Duodenal mucosa (tissue), 2 donors: ENCODE measurements around the gene TGFBR2.

Experiments used
- H3K27ac ChIP-seq: one replicate; pipeline ENCODE4 v1.7.0; 2013; ENCODE audit warnings: low read depth, low read length
- H3K27me3 ChIP-seq, 2 donors: one replicate each; pipeline ENCODE4 v1.7.0; 2013; ENCODE audit warnings: low read length in 2 of 2, control low read depth in 1 of 2; ENCODE audit not compliant: insufficient read depth in 2 of 2, control insufficient read depth in 1 of 2
- H3K36me3 ChIP-seq, 2 donors: one replicate each; pipeline ENCODE4 v1.7.0; 2013; ENCODE audit warnings: low read length in 2 of 2, control low read depth in 1 of 2; ENCODE audit not compliant: insufficient read depth in 2 of 2, control insufficient read depth in 1 of 2
- H3K4me1 ChIP-seq, 2 donors: one replicate each; pipeline ENCODE4 v1.7.0; 2013; ENCODE audit warnings: low read length in 2 of 2, control low read depth in 1 of 2; ENCODE audit not compliant: insufficient read depth in 2 of 2, control insufficient read depth in 1 of 2
- H3K4me3 ChIP-seq, 2 donors: one replicate each; pipeline ENCODE4 v1.7.0; 2013; ENCODE audit warnings: low read length in 2 of 2, low read depth in 1 of 2
- H3K9ac ChIP-seq, 2 donors: one replicate each; pipeline ENCODE4 v1.7.0; 2013; ENCODE audit warnings: low read length in 2 of 2, low read depth in 1 of 2
- H3K9me3 ChIP-seq, 2 donors: one replicate each; pipeline ENCODE4 v1.7.0; 2013; ENCODE audit warnings: low read length in 2 of 2, control low read depth in 1 of 2; ENCODE audit not compliant: control insufficient read depth in 1 of 2

The TGFBR2 gene

DNA sequence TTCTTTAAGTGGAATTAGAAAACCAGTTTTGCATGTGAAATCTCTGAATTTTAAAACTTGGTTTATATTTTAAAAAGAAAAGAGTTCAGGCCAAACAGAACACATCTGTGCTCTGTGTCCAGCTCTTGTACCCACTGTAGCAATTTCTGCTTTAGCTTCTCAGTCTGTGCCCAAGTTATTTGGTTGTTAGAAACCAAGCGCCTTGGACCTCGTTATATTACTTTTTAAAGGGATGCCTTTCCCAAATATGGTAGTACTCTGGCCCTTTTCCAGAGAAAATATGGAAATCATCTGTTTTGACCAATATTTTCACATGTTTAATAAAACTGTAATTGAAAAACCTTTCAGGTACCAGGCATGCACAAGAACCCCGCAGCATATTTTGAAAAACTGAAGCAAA lies 27.3 kb downstream of the TGFBR2 start:
- no peak overlapping the region for H3K9ac ChIP-seq
- no peaks in the 10 kb centered on the region for H3K27me3 ChIP-seq
- H3K4me1 ChIP-seq = peaks cover 32 to 77% of the 10 kb centered on the region in 2 donors
- H3K4me3 ChIP-seq = no peak overlapping the region
- H3K9me3 ChIP-seq = no peaks in the 10 kb centered on the region
- H3K36me3 ChIP-seq = no peaks in the 10 kb centered on the region
- H3K27ac ChIP-seq = no peak overlapping the region

DNA sequence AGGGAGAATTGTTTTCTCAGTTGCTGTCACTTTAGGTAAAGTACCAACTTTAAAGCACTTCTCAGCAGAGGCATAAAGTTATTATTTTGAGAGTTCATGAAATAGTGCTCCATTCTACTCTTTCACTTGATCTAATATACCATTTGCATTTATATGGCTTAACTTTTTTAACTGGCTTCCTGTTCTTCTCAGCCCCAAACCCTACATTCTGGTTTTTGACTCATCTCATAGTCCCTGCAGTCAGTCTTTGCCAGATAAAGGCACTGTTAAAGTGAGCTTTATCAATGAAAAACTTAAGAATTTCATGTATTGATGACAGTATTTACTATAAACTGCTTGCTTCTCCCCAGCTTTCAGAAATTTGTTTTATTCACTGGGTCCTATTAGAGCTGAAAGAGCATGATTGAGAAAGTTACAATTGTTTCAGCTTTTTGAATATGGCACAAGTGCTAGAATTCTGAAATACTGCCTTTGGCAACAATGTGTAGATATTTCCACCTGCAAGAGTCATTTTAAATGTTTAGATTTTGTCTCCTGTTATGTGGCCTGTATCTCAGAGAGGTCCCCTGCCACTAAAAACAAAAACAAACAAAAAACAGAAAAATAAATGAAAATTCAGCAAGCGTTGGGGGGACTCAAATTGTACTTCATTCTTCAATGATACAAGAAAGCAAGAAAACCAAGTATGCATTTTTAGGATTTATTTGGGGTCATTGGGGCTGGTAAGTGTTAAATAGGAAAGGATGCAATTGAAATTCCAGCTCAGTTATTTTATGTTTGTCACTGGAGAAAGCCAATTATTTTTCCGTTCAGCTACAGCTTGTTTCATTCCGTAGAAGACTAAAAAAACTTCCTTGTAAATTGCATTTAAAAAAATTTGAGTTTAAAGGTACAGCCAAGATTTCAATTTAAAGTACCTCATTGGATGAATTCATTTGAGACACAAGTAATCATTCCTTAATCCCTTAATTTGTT lies 28.6 kb downstream of the TGFBR2 start:
- Histone ChIP-seq H3K9me3 (no peaks in the 10 kb centered on the region), H3K27me3 (no peaks in the 10 kb centered on the region), H3K9ac (no peak overlapping the region), H3K4me1 (peaks cover 19 to 76% of the 10 kb centered on the region in 2 donors), H3K36me3 (no peaks in the 10 kb centered on the region), H3K27ac (no peak overlapping the region), H3K4me3 (no peak overlapping the region)

GRCh38 chr3:30637310-30638219 lies 31.2 kb downstream of the TGFBR2 start:
- Histone ChIP-seq H3K9me3 (no peaks in the 10 kb centered on the region), H3K36me3 (no peaks in the 10 kb centered on the region), H3K4me1 (peaks cover 18 to 61% of the 10 kb centered on the region in 2 donors), H3K4me3 (no peak overlapping the region), H3K27ac (no peak overlapping the region), H3K9ac (no peak overlapping the region), H3K27me3 (no peaks in the 10 kb centered on the region)

DNA sequence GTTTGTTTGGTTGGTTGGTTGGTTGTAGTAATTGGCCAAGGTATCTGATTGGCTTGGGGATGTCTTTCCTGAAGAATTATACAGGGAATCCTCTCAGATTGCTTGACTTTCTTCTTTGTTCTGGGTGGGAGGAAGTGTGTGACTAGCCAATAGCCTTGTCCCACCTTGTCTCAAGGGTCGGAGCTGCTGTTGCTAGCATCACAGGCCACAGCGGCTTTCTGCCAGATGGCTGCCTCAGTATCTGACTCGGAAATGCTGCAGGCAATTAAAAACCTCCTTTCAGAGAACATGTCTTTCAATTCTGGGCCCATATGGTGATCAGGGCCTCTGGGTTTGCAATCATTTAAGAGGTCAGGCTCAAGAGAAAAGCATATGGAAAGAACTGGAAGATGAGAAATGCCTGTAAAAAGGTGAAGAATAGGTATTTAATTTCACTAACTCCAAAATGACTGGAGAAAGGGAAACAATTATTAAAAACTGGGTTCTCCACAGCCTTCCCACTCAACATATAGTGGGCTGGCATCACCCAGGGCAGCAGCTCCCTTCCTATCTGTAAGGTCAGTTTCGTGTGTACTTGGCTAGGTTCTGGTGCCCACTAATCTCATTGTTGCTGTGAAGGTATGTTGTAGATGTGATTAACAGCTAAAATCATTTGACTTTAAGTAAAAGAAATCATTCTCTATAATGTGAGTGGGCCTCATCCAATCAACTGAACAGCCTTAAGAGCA lies 32.4 kb downstream of the TGFBR2 start:
- Histone ChIP-seq H3K27me3 (no peaks in the 10 kb centered on the region), H3K27ac (no peak overlapping the region), H3K4me3 (no peak overlapping the region), H3K36me3 (no peaks in the 10 kb centered on the region), H3K9ac (no peak overlapping the region), H3K4me1 (peaks cover 28 to 65% of the 10 kb centered on the region in 2 donors), H3K9me3 (no peaks in the 10 kb centered on the region)

- peaks cover 29 to 67% of the 10 kb centered on the region in 2 donors for H3K4me1 ChIP-seq
These were observed 33.5 kb downstream of the TGFBR2 start for GRCh38 chr3:30639937-30640336.

DNA sequence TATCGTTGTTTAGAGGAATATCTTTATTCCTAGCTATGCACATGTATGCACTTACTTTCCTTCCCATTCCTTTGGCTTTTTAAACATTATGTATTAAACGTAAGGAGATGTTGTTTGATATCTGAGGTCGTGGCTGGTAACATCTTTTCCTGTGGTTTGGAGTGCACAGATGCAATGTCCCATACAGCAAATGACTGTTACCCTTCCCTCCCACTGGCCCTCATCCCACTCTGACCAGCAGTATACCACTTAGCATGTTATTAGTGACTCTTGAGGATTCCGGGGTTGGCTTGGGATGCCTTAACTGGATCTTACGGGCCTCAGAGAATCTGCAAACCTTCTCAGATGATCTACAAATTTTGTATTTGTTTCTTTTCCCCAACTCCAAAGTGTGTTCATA lies 34.5 kb downstream of the TGFBR2 start:
- Histone ChIP-seq H3K36me3 (peaks cover under 1 to 11% of the 10 kb centered on the region in 2 donors), H3K27me3 (no peaks in the 10 kb centered on the region), H3K4me3 (no peak overlapping the region), H3K9ac (no peak overlapping the region), H3K4me1 (peaks cover 27 to 60% of the 10 kb centered on the region in 2 donors), H3K9me3 (no peaks in the 10 kb centered on the region), H3K27ac (no peak overlapping the region)

More at GRCh38 chr3:30639937-30640336, 33.5 kb downstream of the TGFBR2 start:
- Histone ChIP-seq H3K36me3 (peaks cover 0 to 5% of the 10 kb centered on the region in 2 donors), H3K4me3 (no peak overlapping the region), H3K27me3 (no peaks in the 10 kb centered on the region), H3K9ac (no peak overlapping the region), H3K9me3 (no peaks in the 10 kb centered on the region), H3K27ac (no peak overlapping the region)

DNA sequence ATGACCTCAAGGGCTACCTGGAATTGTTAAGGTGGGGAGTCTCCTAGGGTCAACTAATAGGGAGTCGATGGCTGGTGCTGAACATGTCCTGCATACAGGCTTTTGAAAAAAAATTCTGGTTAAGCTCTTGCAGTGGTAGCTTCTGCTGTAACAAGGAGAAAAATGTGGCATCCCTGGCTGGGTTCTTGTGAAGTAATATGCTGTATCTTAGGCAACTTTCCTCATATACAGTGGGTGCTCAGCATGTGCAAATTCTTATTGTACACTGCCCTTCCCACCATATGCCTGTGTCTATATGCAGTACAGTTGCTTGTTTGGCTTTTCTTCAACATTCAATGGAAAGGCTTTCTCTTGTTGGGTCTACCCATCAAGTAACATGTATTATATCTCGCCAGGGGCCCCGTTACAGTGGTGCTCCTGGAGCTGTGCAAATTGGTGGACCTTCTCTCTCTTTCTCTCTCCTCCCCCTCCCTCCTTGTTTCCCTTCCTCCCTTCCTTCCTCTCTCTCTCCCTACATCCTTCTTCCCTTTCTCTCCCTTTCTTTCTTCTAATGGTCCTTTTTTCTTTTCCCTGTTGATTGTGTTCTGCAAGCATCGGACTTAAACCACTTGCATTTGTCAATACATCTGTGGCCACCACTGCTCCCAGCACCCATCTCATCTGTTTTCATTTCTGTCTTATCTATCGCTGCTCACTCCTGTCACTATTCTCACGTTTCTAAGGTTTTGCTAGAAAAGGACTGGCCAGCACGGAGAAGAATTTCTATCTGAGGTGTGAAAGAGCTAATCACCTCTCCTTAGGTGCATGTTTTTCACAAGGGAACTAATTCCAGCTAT lies 35.2 kb downstream of the TGFBR2 start:
- Histone ChIP-seq H3K36me3 (peaks cover 8 to 19% of the 10 kb centered on the region in 2 donors), H3K9ac (no peak overlapping the region), H3K27me3 (no peaks in the 10 kb centered on the region), H3K9me3 (no peaks in the 10 kb centered on the region), H3K4me3 (no peak overlapping the region), H3K27ac (no peak overlapping the region), H3K4me1 (peaks cover 32 to 60% of the 10 kb centered on the region in 2 donors)

- Histone ChIP-seq H3K9ac (no peak overlapping the region), H3K4me1 (peaks cover 39 to 57% of the 10 kb centered on the region in 2 donors), H3K4me3 (no peak overlapping the region), H3K27ac (no peak overlapping the region), H3K36me3 (peaks cover 15 to 26% of the 10 kb centered on the region in 2 donors), H3K9me3 (no peaks in the 10 kb centered on the region), H3K27me3 (no peaks in the 10 kb centered on the region)
These were observed 36.5 kb downstream of the TGFBR2 start for GRCh38 chr3:30642849-30643361.
